Activated CD8-positive, alpha-beta memory T cell treated with anti-CD3 and anti-CD28 coated beads for 1 hour (primary cell): ENCODE results near the gene PAK5.

ENCODE experiments used
- DNase-seq, 2 donors: peaks; one replicate each; pipeline ENCODE4 v3.0.0-alpha.2; 2020; ENCODE audit warnings: low read depth in 1 of 2; ENCODE audit errors: extremely low read depth in 1 of 2

The PAK5 gene

DNA sequence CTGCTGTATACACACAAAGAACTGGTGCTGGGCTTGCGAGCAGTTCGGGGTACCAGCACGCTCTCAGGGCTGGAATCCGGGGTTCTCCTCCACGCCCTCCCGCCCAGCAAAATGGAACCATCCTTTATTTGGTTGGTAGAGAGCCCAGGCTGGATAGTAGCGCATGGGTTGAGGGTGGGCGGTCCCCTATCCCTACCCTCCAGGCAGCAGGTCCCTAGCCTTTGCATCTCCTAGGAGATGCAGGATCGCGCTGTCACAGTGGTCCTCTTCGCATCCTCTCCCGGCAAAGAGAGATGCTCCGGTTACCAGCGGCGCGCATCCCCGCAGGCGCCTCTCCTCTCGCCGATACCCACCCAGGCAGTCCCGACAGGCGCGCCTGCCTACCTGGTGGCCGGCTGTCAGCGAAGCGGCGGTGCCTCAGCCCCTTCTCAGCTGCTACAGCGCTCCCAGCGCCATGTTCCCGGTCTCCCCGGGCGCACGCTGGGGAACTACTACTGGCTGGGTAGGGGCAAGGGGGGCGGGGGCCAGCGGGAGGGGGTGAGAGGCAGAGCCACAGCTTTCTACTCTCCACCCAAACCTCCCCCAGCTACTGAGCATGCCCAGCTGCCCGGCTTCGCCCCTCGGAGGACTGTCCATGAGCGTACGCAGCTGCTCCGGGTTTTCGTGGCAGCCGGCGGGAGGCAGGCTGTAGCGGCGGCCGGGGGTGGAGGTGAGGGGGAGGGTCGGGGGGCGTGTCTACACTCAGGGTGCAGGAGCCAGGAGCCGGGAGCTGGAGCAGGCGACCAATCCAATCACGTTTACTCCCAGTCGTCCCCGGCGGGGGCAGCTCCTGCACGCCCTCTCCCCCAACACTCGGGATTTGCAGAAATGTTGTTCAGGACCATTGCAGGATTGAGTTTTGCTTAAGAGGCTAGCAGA lies at the start of gene PAK5:
Gene PAK5, minus strand, starts transcription at position 699 of the 918 bp plus-strand sequence. CDS start 194,748 bp downstream, outside the sequence.
- DNase-seq: no peak

DNA sequence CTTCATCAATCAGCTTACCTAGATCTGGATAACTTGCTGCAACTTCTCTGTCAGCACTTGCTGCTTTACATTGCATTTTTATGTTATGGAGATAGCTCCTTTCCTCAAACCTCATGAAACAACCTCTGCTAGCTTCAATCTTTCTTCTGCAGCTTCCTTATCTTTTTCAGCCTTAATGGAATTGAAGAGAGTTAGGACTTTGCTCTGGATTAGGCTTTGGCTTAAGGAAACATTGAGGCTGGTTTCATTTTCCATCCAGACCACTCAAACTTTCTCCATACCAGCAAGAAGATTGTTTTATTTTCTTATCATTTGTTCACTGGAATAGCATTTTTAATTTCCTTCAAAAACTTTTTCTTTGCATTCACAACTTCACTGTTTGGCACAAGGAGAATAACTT lies 48.8 kb upstream of the PAK5 start:
- DNase-seq: no peak

DNA sequence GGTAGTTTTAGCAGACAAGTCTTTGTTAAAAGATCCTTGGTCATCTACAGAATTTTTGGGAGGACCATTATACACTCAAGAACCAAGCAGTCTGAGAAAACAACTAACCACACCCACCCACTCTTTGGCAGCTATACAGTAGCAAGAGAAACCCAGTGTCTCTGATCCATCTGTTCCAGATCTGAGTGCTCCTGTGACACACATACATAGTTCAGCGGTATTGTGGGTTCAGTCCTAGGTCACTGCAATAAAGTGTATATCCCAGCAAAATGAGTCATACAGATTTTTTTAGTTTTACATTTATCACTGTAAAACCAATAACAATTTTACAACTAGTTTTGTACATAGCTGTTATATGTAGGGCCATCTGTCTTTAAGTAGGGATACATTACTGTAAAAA lies 47.4 kb upstream of the PAK5 start:
- no peak for DNase-seq

DNA sequence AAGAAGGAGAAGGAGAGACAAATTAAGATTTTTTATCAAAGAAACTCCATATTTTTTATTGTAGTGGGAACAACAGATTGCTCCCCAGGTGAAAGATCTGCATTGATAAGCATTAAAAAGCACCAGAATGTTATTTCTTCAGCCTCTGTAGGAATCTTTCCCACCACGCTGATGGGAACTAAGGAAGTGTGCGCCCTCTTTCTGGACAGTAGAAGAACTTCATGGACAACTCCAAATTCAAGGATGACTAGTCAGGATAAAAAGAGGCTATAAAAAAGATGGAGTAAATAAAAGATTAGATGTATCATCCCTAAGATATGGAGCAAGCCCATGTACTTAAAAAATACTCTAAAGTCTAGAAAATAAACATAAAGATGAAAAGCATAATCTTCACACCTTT lies 45.8 kb upstream of the PAK5 start:
- DNase-seq: no peak

DNA sequence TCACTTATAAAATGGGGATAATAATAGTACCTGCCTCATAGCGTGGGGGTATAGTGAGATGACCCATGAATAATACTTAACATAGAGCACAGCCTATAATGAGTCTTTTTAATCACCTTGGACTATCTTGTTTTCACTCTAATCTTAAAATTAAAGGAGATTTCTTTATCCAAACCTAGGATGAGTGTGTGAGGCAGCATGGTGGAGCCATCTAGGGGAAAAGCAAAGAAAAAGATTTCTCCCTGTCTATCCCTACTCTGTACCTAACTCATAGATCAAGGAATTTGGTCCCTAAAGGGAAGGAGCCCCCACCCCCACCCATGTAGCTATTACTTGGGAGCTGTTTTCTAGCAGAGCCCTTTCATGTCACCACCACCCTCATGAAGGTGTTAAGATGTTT lies 45.2 kb upstream of the PAK5 start:
- no peak for DNase-seq

DNA sequence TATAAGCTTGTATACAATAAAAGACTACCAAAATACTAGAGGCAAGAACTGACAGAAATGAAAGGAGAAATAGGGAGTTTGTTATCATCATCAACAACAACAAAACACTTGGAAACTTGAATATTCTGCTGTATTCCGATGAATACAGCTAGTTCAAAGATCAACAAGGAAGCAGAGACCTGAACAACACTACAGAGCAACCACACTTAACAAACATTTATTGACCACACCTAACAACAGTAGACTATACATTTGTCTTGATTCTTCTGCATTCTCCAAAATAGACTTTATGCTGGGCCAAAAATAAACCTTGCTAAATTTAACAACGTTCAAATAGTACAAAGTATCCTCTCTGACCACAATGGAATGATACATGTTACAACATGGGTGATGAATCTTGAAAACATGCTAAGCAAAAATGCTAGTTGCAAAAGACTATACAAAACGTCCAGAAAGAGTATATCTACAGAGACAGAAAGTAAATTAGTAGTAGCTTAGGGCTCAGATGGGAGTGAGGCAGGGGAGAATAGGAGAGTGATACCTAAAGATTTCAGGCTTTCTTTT lies 39.1 kb upstream of the PAK5 start:
- DNase-seq: no peak

DNA sequence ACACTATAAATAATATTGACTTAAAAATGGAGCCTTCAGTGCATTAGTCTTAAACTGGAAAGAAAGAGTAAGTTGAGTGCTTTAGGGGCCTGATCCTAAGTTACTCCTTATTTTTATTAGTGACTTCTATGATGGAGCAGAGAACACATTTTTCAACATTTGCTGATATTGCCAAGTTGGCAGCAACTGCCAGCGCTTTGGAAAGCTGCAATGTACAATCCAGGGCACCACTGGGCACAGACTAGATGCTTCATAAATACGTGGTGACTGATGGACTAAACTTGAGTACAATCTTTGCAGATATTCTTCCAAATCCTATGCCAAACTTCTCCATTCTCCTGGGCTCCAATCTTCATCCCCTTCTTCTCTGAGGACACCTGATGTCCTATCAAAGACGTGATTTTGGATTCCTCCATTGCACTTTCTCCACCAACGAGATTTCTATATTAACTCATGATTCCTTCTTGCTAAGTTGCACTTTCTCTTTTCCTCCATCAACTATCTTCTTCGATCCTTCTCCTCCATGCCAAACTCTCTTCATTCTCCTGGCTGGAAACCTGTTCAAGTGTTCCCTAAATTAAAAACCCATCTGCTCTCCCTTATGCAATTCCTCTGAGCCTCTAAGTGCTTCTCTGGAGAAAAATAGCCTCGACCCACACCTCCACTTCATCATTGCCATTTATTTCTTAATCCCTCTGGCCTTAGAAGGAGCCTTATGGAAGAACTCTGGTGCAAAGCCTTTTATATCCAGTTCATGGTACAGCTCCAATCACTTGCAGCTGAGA lies 28.5 kb upstream of the PAK5 start:
- DNase-seq: no peak

DNA sequence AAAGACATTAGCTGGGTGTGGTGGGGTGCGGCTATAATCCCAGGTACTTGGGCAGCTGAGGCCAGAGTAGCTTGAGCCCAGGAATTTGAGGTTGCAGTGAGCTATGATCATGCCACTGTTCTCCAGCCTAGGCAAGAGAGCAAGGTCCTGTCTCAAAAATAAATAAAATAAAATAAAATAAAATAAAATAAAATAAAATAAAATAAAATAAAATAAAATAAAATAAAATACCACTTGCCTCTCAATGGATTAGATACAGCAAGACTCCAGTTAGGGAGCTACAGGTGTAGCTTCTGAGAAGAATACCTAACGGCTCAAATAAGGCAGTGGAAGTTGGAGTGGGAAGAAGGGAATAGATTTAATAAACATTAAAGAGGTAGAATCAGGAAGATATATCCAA lies 13.7 kb upstream of the PAK5 start:
- no peak for DNase-seq

DNA sequence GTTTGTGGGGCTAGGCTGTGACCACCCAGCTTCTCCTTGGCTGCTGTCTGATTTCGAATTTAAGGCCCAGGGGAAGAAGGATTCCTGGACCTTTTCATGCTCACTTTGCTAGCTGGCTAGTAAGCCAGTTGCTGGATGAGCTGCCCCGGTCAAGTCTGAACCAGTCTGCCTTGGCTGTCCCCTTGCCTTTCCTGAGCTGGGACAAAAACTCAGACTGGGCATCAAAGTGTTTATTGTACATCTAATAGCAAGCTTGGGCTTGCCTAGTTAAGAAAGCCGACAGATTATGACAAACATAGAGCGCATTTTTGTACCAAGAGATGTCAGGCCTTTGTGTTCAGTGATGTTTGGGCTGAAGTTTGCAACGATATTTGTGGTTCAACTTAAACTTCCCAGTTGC lies 750 bp upstream of the PAK5 start:
- no peak for DNase-seq

DNA sequence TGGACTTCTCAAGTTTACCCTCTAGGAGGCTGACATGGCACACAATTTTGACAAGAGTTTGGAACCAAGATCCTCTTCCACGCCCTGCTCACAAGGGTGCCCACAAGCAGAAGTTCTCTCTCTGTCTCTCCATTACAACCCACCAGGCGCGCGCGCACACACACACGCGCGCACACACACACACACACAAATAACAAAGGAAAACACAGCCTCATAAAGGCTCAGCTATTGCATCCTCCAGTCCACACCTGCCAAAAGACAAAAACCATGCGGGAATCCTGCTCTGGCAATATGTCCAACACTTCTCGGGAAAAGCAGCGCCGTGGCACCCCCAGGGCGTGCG lies 870 bp downstream of the PAK5 start:
- no peak for DNase-seq

DNA sequence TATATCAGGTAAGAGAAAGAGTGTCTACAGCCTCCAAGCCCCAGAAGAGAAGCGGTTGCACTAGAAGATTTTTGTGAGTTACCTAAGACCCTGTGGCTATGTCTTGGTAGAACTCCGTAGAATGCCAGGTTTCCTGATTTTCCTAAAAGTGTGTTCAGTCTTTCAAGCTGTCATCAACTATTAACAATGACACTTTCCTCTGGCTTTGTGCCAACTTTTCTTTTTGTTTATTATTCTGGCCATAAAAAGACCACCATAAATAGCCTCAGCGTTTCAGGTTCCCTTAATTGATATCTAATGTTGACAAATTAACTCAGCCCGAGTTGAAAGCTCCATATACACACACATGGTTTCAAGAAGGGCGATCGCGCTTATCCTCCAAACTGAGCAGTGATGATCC lies 1.2 kb downstream of the PAK5 start:
- no peak for DNase-seq

DNA sequence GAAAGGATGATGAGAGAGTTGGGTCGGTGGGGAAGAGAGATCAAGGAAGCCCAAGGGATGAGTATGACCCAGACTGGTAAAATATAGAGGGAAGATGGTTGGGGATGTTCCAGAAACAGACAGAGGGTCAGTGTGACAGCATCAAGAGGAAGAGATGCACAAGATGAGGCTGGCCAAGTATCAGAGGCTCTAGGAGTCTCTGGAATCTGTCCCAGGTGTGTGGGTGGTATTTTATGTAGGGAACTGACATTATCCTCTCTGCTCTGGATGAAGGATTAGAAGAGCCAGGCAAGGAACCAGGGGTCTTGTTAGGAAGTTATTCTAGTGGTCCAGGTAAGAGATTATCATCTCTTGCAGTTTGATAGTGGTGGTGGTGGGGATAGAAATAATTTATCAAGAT lies 3.6 kb downstream of the PAK5 start:
- no peak for DNase-seq

DNA sequence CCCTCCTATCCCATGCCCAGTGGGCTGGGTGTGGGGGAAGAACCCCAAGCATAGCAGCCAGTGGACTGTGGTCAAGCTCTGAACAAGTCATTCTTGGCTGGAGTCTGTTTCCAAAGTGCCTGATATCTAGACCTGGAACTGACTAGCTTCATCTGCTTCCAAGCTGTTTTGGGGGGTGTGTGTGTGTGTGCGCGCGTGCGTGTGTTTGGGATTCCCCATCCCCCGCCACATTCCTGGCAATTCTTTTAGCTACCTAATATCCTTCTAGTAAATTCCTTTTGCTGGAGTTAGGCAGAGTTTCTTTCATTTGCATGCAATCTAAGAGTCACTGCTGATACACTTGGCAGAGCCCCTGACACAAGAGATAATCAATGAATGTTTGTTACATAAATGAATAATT lies 7.8 kb downstream of the PAK5 start:
- DNase-seq: no peak

DNA sequence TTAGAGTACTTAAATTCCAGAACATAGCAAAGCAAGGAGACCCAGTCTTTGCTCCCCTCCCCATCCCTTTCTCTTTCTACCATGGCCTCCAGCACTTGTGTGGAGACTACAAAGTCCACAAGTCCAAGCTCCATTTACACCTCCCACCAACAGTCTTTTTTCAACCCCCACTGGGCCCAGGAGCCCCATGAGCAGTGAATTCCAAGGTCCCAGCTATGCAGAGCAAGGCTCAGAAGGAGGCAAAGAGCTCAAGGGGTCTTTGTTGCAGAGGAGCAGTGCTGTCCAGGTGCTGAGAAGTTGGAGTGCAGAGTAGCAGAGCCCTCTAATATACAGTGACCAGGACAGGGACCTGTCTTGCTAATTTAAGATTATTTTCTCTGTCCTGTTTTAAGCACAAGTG lies 9.0 kb downstream of the PAK5 start:
- no peak for DNase-seq

DNA sequence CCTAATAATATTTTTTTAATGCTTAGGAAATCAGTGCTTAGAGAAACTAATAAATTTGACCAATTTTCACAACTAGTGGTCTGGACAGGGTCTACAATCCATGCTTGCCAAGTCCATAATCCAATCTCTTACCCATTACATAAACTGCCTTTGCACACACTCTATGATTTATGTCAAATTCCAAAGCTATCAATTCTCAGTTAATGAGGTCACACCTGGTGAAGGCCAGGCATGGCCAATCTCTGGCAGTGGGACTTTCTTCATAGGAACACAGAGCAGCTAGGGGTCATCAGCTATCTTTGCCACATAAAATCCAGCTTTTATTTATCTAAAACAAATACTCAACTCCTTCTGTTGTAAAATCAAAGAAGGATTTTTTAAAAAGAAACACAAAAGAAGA lies 21.2 kb downstream of the PAK5 start:
- no peak for DNase-seq

DNA sequence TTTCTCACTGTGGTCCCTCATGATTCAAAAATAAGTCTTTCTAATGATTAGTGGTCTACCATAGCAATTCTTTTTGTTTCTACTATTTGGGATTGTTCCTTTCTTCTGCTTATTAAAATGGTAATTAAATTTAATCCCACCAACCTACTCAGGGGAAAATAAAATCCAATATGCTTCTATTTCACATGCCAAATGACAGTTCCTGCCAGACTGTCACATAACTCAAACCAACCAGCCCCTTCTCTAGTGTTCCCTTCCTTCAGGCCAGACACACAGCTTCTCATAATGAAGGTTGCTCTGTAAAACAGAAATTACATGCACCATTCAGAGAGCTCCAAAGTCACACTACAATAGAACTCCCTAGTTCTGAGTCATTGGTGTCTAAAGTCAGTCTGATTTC lies 23.2 kb downstream of the PAK5 start:
- DNase-seq: no peak

DNA sequence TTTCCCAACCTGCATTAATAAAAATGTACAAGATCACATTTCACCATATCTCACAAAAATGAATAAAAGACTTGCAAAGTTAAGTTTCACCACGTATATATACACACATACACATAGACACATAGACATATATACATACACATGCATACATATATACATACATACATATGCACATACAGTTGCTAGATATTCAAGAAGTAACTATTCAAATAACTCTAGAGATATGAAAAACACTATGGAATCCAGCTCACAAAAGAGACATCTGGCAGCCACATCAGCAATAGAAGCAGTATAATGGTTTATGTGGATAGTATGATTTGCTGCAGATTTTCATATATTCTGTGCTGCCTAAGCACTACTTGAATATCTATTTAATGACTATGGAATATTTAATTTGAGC lies 28.1 kb downstream of the PAK5 start:
- DNase-seq: no peak

DNA sequence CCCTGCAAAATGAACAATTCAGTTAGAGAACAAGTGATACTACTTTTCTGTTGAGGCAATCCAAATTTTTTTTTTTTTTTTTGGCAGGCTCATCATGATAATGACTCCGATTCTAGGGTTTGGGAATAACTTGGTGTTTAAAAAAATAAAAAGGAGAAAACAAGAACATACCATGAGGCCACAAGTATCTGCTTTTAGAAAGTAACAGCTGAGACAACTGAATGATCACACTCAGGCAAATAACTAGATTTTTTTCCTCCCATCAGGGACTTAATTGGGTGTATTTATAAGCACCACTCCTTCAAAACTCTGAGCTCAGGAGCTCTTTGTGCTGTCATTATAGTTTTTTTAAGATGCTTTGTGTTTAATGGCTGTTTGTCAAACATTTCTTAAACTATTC lies 29.6 kb downstream of the PAK5 start:
- DNase-seq: no peak

DNA sequence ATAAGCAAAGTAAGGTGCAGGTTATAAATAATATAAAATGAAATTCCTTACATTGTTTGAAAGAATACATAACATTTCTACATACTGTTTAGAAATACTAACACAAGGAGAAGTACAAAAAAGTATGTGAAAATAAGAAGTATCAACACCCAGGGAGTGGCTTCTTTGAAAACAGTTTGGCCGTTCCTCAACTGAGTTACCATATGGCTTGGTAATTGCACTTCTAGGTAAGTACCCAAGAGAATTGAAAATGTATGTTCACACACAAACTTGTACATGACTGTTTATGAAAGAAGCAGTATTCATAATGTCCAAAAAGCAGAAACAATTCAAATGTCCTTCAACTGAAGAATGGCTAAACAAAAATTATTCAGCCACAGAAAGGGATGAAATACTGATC lies 30.7 kb downstream of the PAK5 start:
- DNase-seq: no peak

DNA sequence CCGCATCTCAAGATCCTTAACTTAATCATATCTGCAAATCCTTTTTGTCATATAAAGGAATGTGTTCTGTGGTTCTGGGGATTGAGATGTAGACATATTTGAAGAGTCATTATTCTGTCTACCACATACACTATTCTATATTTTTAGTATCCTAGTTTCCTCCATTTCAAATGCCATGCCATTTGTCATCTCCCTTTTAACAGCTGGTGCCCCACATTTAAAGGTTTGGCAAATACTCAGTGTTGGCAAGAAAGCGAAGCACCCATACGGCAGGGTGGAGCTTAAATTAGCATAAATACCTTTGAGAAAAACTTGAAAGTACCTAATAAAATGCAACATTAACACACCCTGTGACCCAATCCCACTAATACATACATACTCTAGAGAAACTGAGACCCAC lies 31.7 kb downstream of the PAK5 start:
- no peak for DNase-seq

DNA sequence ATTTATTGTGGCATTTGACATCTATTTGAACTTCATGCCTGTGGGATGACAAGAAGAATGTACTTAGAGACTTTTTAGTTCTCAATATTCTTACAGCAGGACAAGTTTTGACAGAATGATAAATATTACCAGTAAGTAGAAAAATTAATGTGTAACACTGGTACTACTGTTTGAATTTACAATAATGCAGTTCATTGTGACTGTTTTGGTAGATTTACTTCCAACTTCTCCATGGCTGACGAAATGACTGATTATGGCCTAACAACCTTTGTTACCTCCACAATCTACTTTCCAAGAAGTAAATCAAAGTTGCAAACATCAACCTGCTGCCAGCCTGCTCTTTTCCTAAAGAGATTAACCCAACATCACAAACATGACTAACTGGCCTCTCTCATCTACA lies 38.5 kb downstream of the PAK5 start:
- no peak for DNase-seq

DNA sequence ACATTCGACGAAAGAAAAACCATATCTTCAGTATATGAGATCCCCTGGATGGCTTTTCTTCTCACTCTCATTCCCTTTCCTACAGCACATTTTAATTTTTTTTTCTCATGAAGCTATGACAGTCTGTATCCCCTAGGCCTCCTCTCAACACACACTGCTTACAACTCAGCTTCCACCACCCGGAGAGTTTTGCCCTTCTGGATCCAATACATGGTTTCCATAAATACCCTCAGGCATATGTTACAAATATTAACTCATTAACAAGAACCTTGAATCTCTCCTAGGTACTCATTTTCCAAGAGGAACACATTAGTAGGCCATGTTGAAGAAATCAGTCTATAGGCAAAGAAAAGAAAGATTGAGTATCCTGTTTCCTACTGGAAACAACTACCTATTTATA lies 44.0 kb downstream of the PAK5 start:
- no peak for DNase-seq
